Osteoblast (primary cell): ENCODE data around the gene LIX1L. TPM values are rescaled to one million over a fixed set of nuclear protein-coding genes. Genes with fewer than 3 reads are reported as not detected.

Experiments used
- DNase-seq: peaks from one replicate; pipeline ENCODE4 v3.0.0; 2011; ENCODE audit warnings: low spot score, mixed read lengths; ENCODE audit not compliant: insufficient read length; ENCODE audit errors: missing footprints
- H2AFZ ChIP-seq: 2 replicates; pipeline ENCODE4 v1.6.0; 2011; ENCODE audit warnings: mild to moderate bottlenecking, low read length
- H3K27ac ChIP-seq: 2 replicates; pipeline ENCODE4 v1.5.1; 2011; ENCODE audit warnings: mild to moderate bottlenecking, low read depth, low read length, moderate library complexity
- H3K27me3 ChIP-seq: 2 replicates; pipeline ENCODE4 v1.6.0; 2012; ENCODE audit warnings: mild to moderate bottlenecking, control low read depth, inconsistent platforms, low read length, moderate library complexity; ENCODE audit not compliant: insufficient read depth
- H3K36me3 ChIP-seq: 2 replicates; pipeline ENCODE4 v1.5.1; 2011; ENCODE audit warnings: mild to moderate bottlenecking, low read length, control low read depth, moderate library complexity; ENCODE audit not compliant: insufficient read depth
- H3K4me1 ChIP-seq: 2 replicates; pipeline ENCODE4 v1.5.1; 2011; ENCODE audit warnings: mild to moderate bottlenecking, low read length, control low read depth, moderate library complexity; ENCODE audit not compliant: insufficient read depth
- H3K4me2 ChIP-seq: 2 replicates; pipeline ENCODE4 v1.6.0; 2011; ENCODE audit warnings: mild to moderate bottlenecking, low read length; ENCODE audit not compliant: insufficient read depth
- H3K4me3 ChIP-seq: fragments of 200-600 bp; sonication (generic); 3 replicates; pipeline ENCODE4 v1.5.1; 2012; ENCODE audit warnings: mild to moderate bottlenecking, low read length, inconsistent platforms; ENCODE audit not compliant: insufficient read depth
- H3K79me2 ChIP-seq: 2 replicates; pipeline ENCODE4 v1.6.0; 2012; ENCODE audit warnings: mild to moderate bottlenecking, low read length, control low read depth, inconsistent platforms; ENCODE audit not compliant: insufficient read depth
- H3K9me3 ChIP-seq: 2 replicates; pipeline ENCODE4 v1.5.1; 2011; ENCODE audit warnings: low read depth, low read length, control low read depth
- H4K20me1 ChIP-seq: 2 replicates; pipeline ENCODE4 v1.6.0; 2012; ENCODE audit warnings: mild to moderate bottlenecking, low read length, control low read depth; ENCODE audit not compliant: insufficient read depth
- CTCF ChIP-seq: IDR thresholded peaks from 2 replicates; pipeline ENCODE4 v1.5.1; 2011; ENCODE audit warnings: mild to moderate bottlenecking, low read depth, low read length, moderate library complexity; ENCODE audit errors: extremely low read depth
- total RNA-seq: library from RNA; depleted of rRNA; stranded (reverse); fragments of >200 nt; gene quantifications from 2 replicates; pipeline ENCODE4 v1.2.3, GENCODE V29; 2012

LIX1L gene
- total RNA-seq, 1 donor, result 33.7 TPM

GRCh38 chr1:145982010-145982723 is 24.4 kb upstream of the LIX1L start:
- H3K4me3 ChIP-seq, result no peak overlapping the region
- H3K4me2 ChIP-seq, result no peak overlapping the region
- DNase-seq, result no peak
- TF ChIP-seq CTCF, result no peak
- H3K36me3 ChIP-seq, result no peaks in the 10 kb centered on the region
- H3K4me1 ChIP-seq, result peaks cover 48% of the 10 kb centered on the region
- peaks cover 3% of the 10 kb centered on the region for H3K79me2 ChIP-seq
- no peak overlapping the region for H2AFZ ChIP-seq
- no peaks in the 10 kb centered on the region for H3K27me3 ChIP-seq
- no peak overlapping the region for H3K27ac ChIP-seq
- H3K9me3 ChIP-seq, result no peaks in the 10 kb centered on the region
- no peaks in the 10 kb centered on the region for H4K20me1 ChIP-seq

GRCh38 chr1:145980457-145980994 is 22.7 kb upstream of the LIX1L start:
- H3K4me2 ChIP-seq, result peak overlapping the region; percentile 79
- peak overlapping the region; percentile 95 for H3K27ac ChIP-seq

GRCh38 chr1:145979746-145980456 is 22.1 kb upstream of the LIX1L start:
- DNase-seq, result no peak
- peak overlapping the region; percentile 37 for H3K4me3 ChIP-seq
- H3K27me3 ChIP-seq, result no peaks in the 10 kb centered on the region
- peak overlapping the region; percentile 79 for H3K4me2 ChIP-seq
- TF ChIP-seq CTCF, result no peak
- peak overlapping the region; percentile 37 for H2AFZ ChIP-seq
- H3K36me3 ChIP-seq, result no peaks in the 10 kb centered on the region
- H4K20me1 ChIP-seq, result no peaks in the 10 kb centered on the region
- H3K27ac ChIP-seq, result peak overlapping the region; percentile 95
- H3K79me2 ChIP-seq, result peaks cover 5% of the 10 kb centered on the region
- H3K4me1 ChIP-seq, result peaks cover 35% of the 10 kb centered on the region
- H3K9me3 ChIP-seq, result no peaks in the 10 kb centered on the region

More at GRCh38 chr1:145980457-145980994, 22.7 kb upstream of the LIX1L start:
- no peak for TF ChIP-seq CTCF
- no peaks in the 10 kb centered on the region for H3K36me3 ChIP-seq
- no peaks in the 10 kb centered on the region for H3K27me3 ChIP-seq
- no peaks in the 10 kb centered on the region for H4K20me1 ChIP-seq
- H2AFZ ChIP-seq, result no peak overlapping the region
- H3K9me3 ChIP-seq, result no peaks in the 10 kb centered on the region
- no peak overlapping the region for H3K4me3 ChIP-seq
- no peak for DNase-seq
- H3K79me2 ChIP-seq, result peaks cover 3% of the 10 kb centered on the region
- H3K4me1 ChIP-seq, result peaks cover 41% of the 10 kb centered on the region
